ENCODE data around the gene KCNE2.

DNA sequence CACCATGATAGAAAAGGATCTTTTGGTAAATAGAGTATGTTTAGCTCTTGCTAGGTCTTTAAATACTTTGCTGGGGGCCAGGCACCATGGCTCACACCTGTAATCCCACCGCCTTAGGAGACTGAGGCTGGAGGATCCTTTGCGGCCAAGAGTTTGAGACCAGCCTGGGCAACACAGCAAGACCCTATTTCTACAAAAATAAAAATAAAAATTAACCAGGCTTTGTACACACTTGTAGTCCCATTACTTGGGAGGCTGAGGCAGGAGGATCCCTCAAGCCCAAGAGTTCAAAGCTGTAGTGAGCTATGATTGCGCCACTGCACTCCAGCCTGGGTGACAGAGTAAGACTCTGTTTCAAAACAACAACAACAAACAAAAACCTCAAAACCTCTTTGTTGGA, 1.1 kb upstream of the KCNE2 start:
- no peak for TF ChIP-seq SUZ12 (IDR thresholded peaks at IDR 0.05; ENCODE audit: low read length)
- no peak for TF ChIP-seq RFX5 (IDR thresholded peaks at IDR 0.05; ENCODE audit: borderline replicate concordance, low read depth, low read length)
- TF ChIP-seq POLR2A (IDR thresholded peaks at IDR 0.05; ENCODE audit: control extremely low read depth in 1 of 2, low read depth in 2 of 2, low read length in 2 of 2): no peak
- TF ChIP-seq, protein P1, sequence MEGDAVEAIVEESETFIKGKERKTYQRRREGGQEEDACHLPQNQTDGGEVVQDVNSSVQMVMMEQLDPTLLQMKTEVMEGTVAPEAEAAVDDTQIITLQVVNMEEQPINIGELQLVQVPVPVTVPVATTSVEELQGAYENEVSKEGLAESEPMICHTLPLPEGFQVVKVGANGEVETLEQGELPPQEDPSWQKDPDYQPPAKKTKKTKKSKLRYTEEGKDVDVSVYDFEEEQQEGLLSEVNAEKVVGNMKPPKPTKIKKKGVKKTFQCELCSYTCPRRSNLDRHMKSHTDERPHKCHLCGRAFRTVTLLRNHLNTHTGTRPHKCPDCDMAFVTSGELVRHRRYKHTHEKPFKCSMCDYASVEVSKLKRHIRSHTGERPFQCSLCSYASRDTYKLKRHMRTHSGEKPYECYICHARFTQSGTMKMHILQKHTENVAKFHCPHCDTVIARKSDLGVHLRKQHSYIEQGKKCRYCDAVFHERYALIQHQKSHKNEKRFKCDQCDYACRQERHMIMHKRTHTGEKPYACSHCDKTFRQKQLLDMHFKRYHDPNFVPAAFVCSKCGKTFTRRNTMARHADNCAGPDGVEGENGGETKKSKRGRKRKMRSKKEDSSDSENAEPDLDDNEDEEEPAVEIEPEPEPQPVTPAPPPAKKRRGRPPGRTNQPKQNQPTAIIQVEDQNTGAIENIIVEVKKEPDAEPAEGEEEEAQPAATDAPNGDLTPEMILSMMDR (IDR thresholded peaks at IDR 0.05; ENCODE audit: control extremely low read depth in 1 of 3, insufficient read depth in 1 of 3, low read depth in 1 of 3, low read length in 3 of 3): no peak
- no peak for TF ChIP-seq EP300 (IDR thresholded peaks at IDR 0.05; ENCODE audit: borderline replicate concordance in 1 of 2, low read depth in 2 of 2, low read length in 2 of 2)
- no peak for TF ChIP-seq KDM5A (IDR thresholded peaks at IDR 0.05; ENCODE audit: low read length)
- TF ChIP-seq BCL11A (IDR thresholded peaks at IDR 0.05; ENCODE audit: low read depth in 2 of 2, low read length in 2 of 2): no peak
- TF ChIP-seq EZH2 (IDR thresholded peaks at IDR 0.05; ENCODE audit: low read depth, low read length, severe bottlenecking): no peak
- TF ChIP-seq FOSL1 (IDR thresholded peaks at IDR 0.05; ENCODE audit: insufficient read depth, low read depth, low read length): no peak
- no peak for TF ChIP-seq ZNF274 (IDR thresholded peaks at IDR 0.05; ENCODE audit: borderline replicate concordance, extremely low read depth, low read length)
- no peak for TF ChIP-seq BACH1 (IDR thresholded peaks at IDR 0.05; ENCODE audit: low read length)
- no peak for TF ChIP-seq JUND (IDR thresholded peaks at IDR 0.05; ENCODE audit: low read length)

Data from H1 (cell line).